Activated CD4-positive, alpha-beta T cell treated with anti-CD3 and anti-CD28 coated beads, Interleukin-2, amount 50 U/mL, for 16 hours (primary cell): ENCODE results near the gene IZUMO1R.
"Not testable (repeated sequence)": the region's sequence is repeated elsewhere in the genome, so short reads cannot be mapped to it uniquely, and the experiment has no call there.

Experiments
- DNase-seq: peaks from one replicate; pipeline ENCODE4 v3.0.0-alpha.2; 2020

The IZUMO1R gene

GRCh38 chr11:94328587-94329080, 24.3 kb downstream of the IZUMO1R start:
- no peak for DNase-seq

- DNase-seq, result no peak
Observed at GRCh38 chr11:94329501-94329900, 25.1 kb downstream of the IZUMO1R start.

DNA sequence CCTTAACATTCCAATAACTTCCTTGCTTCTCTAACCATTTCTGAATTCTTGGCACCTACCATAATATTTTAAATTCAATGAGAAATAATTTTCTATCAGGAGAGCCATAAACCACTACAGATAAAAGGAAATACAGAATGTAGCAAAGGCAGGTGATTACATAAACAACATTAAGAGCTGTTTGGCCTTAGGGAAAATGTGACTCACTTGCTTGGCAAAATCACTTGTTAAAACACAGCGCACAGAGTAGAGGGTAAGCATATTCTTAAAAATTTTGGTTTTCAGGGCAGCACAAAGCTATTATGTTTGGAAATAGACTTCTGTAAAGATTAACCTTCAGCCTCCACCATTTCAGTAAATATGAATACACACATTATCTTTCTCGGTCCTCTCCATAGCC, 26.4 kb downstream of the IZUMO1R start:
- no peak for DNase-seq

- DNase-seq, result no peak
Observed at GRCh38 chr11:94332814-94333213, 28.4 kb downstream of the IZUMO1R start.

DNA sequence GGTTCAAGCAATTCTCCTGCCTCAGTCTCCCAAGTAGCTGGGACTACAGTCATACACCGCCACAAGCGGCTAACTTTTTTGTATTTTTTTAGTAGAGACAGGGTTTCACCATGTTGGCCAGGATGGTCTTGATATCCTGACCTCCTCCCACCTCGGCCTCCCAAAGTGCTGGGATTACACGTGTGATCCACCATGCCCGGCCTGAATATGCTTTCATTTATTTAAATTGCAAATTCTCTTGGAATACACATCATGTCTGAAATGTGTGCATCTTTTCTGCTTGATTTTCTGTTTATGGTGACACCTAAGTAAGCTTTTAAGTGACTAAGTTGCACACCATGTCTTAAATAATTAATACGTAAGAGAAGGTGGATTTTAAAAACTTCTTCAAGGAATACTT, 31.7 kb downstream of the IZUMO1R start:
- no peak for DNase-seq

GRCh38 chr11:94338651-94339050, 34.3 kb downstream of the IZUMO1R start:
- no peak for DNase-seq

DNA sequence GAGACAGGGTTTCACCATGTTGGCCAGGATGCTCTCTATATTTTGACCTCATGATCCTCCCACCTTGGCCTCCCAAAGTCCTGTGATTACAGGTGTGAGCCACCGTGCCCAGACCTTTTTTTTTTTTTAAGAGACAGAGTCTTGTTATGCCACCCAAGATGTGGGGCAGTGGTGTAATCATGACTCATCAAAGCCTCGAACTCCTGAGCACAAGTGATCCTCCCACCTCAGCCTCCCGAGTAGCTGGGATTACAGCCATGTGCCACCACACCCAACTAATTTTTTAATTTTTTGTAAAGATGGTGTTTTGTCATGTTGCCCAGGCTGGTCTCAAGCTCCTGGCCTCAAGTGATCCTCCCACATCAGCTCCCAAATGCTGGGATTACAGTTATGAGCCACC, 37.9 kb downstream of the IZUMO1R start:
- DNase-seq, result no peak

DNA sequence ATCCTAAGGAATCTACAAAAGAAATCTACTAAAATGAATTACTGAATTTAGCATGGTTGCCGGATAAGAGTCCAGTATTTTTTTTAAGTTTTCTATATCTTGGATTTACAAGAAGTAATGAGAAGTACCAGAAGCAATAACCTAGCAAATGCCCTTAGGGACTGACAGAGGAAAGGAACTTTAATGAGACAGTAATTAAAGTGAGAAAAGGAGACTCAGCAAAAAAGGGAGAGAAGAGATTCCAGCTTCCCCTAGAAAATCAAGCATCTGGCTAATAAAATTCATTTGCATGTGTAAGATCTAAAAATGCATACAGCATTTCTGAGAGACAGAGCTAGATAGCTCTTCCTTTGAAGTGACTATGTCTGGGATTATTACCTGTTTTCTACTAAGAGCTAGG, 39.1 kb downstream of the IZUMO1R start:
- DNase-seq, result no peak

DNA sequence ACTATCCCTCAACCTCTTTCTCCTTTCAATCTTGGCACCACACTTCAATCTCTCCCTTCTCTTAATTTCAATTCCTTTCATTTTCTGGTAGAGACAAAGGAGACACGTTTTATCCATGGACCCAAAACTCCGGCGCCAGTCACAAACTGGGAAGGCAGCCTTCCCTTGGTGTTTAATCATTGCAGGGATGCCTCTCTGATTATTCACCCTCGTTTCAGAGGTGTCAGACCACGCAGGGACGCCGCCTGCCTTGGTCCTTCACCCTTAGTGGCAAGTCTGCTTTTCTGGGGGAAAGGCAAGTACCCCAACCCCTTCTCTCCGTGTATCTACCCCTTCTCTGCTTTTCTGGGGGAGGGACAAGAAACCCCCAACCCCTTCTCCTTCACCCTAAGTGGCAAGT, 41.9 kb downstream of the IZUMO1R start:
- not testable (repeated sequence) for DNase-seq

- not testable (repeated sequence) for DNase-seq
Observed at GRCh38 chr11:94350850-94351563, 46.6 kb downstream of the IZUMO1R start.
